ENCODE results near the gene OR2AJ1.

The OR2AJ1 gene, protein sequence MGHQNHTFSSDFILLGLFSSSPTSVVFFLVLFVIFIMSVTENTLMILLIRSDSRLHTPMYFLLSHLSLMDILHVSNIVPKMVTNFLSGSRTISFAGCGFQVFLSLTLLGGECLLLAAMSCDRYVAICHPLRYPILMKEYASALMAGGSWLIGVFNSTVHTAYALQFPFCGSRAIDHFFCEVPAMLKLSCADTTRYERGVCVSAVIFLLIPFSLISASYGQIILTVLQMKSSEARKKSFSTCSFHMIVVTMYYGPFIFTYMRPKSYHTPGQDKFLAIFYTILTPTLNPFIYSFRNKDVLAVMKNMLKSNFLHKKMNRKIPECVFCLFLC

DNA sequence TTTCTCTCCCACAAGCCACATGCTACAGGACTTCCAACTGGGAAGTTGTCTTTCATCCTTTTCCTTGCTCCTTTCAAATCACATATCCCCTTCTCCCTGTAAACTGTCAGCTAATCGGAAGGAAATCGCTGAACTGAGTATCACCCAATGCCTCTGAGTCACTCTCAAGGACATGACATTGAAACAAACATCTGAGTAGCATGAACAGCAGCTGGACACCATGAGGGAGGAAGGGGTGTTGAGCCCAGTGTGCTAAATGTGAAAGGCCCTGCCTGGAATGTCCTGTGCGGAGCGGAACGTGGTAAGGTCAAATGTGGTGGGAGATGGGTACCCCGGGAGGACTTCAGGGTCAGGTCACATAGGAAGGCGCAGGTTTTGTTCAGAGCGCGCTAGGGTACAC is at the start of gene OR2AJ1:
OR2AJ1 (plus strand) TSS at position 22 of the 400 bp plus-strand sequence. CDS start 8,880 bp downstream, outside the sequence.
- H3K9ac ChIP-seq (ENCODE audit: low read depth, low read length), result no peak within 1 kb of the TSS
- no peaks in the 10 kb centered on the region for H3K27me3 ChIP-seq (ENCODE audit: insufficient read depth, low read length)
- H3K27ac ChIP-seq (ENCODE audit: low read length), result no peak within 1 kb of the TSS
- peaks cover 70% of the 10 kb centered on the region for H3K9me3 ChIP-seq (ENCODE audit: insufficient read depth, low read depth, low read length)
- H3K4me3 ChIP-seq (ENCODE audit: low read length), result no peak within 1 kb of the TSS
- no peaks in the 10 kb centered on the region for H3K4me1 ChIP-seq (ENCODE audit: insufficient read depth, low read length)
- no peaks in the 10 kb centered on the region for H3K36me3 ChIP-seq (ENCODE audit: insufficient read depth, low read depth, low read length)

DNA sequence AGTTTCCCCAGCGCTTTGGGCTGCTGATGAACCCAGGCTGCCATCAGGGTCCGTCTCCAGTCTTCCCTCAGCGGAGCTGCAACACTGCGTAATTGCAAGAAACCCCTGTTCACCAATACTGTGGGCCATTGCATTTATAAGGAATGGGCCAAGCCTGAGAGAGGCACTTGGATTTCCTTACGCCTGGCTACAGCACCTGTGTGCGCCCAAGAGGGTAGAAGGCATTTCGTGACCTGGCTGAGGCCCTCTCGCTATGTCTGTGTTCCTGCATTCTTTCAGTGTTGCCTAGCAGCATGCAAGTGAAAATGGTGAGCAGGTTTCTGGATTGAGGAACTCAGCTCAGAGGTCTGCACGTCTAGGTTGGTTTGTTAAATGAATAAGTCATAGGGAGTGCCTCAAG is 41.3 kb upstream of the OR2AJ1 start:
- Histone ChIP-seq H3K4me3 (ENCODE audit: low read length) (no peak overlapping the region), H3K9me3 (ENCODE audit: insufficient read depth, low read depth, low read length) (peaks cover 30% of the 10 kb centered on the region), H3K4me1 (ENCODE audit: insufficient read depth, low read length) (no peaks in the 10 kb centered on the region), H3K27me3 (ENCODE audit: insufficient read depth, low read length) (no peaks in the 10 kb centered on the region), H3K9ac (ENCODE audit: low read depth, low read length) (no peak overlapping the region), H3K36me3 (ENCODE audit: insufficient read depth, low read depth, low read length) (no peaks in the 10 kb centered on the region), H3K27ac (ENCODE audit: low read length) (no peak overlapping the region)

DNA sequence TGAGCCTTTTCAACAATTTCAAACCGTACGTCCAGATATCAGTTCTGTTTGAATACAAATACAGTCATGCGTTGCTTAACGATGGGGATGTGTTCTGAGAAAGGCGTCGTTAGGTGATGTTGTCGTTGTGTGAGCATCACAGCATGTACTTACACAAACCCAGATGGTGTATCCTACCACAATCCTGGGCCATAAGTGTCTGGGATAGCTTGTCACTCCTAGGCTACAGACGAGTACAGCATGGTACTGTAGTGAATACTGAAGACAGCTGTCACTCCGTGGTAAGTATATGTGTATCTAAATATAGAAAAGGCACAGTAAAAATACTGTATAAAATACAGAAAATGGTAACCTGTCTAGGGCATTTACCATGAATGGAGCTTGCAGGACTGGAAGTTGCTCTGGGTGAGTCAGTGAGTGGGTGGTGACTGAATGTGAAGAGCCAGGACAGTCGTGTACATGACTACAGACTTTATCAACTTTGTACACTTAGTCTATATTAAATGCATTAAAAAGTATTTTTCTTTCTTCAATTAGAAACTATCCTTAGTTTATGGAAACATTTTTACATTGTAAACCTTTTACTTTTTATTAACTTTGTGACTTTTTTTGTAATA is 39.8 kb upstream of the OR2AJ1 start:
- Histone ChIP-seq H3K27me3 (ENCODE audit: insufficient read depth, low read length) (no peaks in the 10 kb centered on the region), H3K9ac (ENCODE audit: low read depth, low read length) (no peak overlapping the region), H3K9me3 (ENCODE audit: insufficient read depth, low read depth, low read length) (peaks cover 25% of the 10 kb centered on the region), H3K4me1 (ENCODE audit: insufficient read depth, low read length) (no peaks in the 10 kb centered on the region), H3K27ac (ENCODE audit: low read length) (no peak overlapping the region), H3K4me3 (ENCODE audit: low read length) (no peak overlapping the region), H3K36me3 (ENCODE audit: insufficient read depth, low read depth, low read length) (no peaks in the 10 kb centered on the region)

DNA sequence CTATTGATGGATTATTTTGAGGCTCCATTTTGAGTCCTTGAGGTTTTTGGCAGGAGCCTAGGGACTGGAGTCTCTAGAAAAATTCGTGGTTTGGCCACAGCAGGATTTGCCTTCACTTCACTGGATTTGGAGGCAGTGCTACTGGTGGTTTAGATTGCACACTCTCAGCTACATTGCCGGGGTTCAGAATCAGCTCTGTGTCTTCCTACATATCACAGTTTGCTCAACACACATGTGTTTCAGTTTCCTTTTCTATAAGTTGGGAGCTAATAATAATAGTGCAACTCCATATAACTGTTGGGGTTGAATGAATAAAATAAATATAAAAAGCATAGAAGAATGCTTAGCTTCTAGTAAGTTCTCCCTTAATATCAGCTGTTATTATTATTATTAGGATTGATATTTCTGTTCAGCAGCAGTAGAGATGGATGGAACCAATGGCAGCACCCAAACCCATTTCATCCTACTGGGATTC is 29.5 kb upstream of the OR2AJ1 start, which contains the start of gene OR2W3:
OR2W3 (plus strand) TSS at position 425 of the 475 bp plus-strand sequence; CDS start at position 425, 0 bp downstream.
- Histone ChIP-seq H3K9ac (ENCODE audit: low read depth, low read length) (no peak within 1 kb of the TSS), H3K36me3 (ENCODE audit: insufficient read depth, low read depth, low read length) (no peaks in the 10 kb centered on the region), H3K27me3 (ENCODE audit: insufficient read depth, low read length) (no peaks in the 10 kb centered on the region), H3K4me1 (ENCODE audit: insufficient read depth, low read length) (no peaks in the 10 kb centered on the region), H3K9me3 (ENCODE audit: insufficient read depth, low read depth, low read length) (peaks cover 36% of the 10 kb centered on the region), H3K4me3 (ENCODE audit: low read length) (no peak within 1 kb of the TSS), H3K27ac (ENCODE audit: low read length) (no peak within 1 kb of the TSS)

DNA sequence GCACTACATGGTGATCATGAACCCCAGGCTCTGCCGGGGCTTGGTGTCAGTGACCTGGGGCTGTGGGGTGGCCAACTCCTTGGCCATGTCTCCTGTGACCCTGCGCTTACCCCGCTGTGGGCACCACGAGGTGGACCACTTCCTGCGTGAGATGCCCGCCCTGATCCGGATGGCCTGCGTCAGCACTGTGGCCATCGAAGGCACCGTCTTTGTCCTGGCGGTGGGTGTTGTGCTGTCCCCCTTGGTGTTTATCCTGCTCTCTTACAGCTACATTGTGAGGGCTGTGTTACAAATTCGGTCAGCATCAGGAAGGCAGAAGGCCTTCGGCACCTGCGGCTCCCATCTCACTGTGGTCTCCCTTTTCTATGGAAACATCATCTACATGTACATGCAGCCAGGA is 28.7 kb upstream of the OR2AJ1 start:
- H3K27ac ChIP-seq (ENCODE audit: low read length), result no peak overlapping the region
- no peaks in the 10 kb centered on the region for H3K36me3 ChIP-seq (ENCODE audit: insufficient read depth, low read depth, low read length)
- peaks cover 38% of the 10 kb centered on the region for H3K9me3 ChIP-seq (ENCODE audit: insufficient read depth, low read depth, low read length)
- H3K27me3 ChIP-seq (ENCODE audit: insufficient read depth, low read length), result no peaks in the 10 kb centered on the region
- no peak overlapping the region for H3K9ac ChIP-seq (ENCODE audit: low read depth, low read length)
- no peak overlapping the region for H3K4me3 ChIP-seq (ENCODE audit: low read length)
- H3K4me1 ChIP-seq (ENCODE audit: insufficient read depth, low read length), result no peaks in the 10 kb centered on the region

GRCh38 chr1:247904122-247904521 is 20.6 kb upstream of the OR2AJ1 start:
- Histone ChIP-seq H3K4me3 (ENCODE audit: low read length) (no peak overlapping the region), H3K36me3 (ENCODE audit: insufficient read depth, low read depth, low read length) (no peaks in the 10 kb centered on the region), H3K4me1 (ENCODE audit: insufficient read depth, low read length) (no peaks in the 10 kb centered on the region), H3K9me3 (ENCODE audit: insufficient read depth, low read depth, low read length) (peaks cover 40% of the 10 kb centered on the region), H3K27ac (ENCODE audit: low read length) (no peak overlapping the region), H3K27me3 (ENCODE audit: insufficient read depth, low read length) (no peaks in the 10 kb centered on the region), H3K9ac (ENCODE audit: low read depth, low read length) (no peak overlapping the region)

DNA sequence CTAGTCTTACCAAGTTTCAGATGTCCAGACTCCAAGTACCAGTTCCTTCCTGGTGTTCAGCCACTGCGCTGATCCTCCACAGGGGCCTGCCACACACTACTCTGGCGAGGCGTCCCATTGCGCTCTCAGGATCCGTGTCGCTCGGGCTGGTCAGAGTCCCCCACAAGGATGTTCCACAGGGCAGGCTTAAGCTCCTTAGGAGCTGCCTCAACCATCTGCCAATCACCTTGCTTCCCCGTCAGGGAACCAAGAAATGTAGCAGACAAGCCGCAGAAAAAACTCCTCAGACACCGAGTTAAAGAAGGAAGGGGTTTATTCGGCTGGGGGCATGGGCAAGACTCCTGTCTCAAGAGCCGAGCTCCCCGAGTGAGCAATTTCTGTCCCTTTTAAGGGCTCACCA is 19.5 kb upstream of the OR2AJ1 start:
- Histone ChIP-seq H3K4me1 (ENCODE audit: insufficient read depth, low read length) (no peaks in the 10 kb centered on the region), H3K9ac (ENCODE audit: low read depth, low read length) (no peak overlapping the region), H3K9me3 (ENCODE audit: insufficient read depth, low read depth, low read length) (peaks cover 39% of the 10 kb centered on the region), H3K36me3 (ENCODE audit: insufficient read depth, low read depth, low read length) (no peaks in the 10 kb centered on the region), H3K4me3 (ENCODE audit: low read length) (no peak overlapping the region), H3K27me3 (ENCODE audit: insufficient read depth, low read length) (no peaks in the 10 kb centered on the region), H3K27ac (ENCODE audit: low read length) (no peak overlapping the region)

- Histone ChIP-seq H3K4me1 (ENCODE audit: insufficient read depth, low read length) (no peaks in the 10 kb centered on the region), H3K27me3 (ENCODE audit: insufficient read depth, low read length) (no peaks in the 10 kb centered on the region), H3K4me3 (ENCODE audit: low read length) (no peak overlapping the region), H3K9ac (ENCODE audit: low read depth, low read length) (no peak overlapping the region), H3K27ac (ENCODE audit: low read length) (no peak overlapping the region), H3K9me3 (ENCODE audit: insufficient read depth, low read depth, low read length) (peaks cover 46% of the 10 kb centered on the region), H3K36me3 (ENCODE audit: insufficient read depth, low read depth, low read length) (no peaks in the 10 kb centered on the region)
Observed at GRCh38 chr1:247905910-247906503, 18.7 kb upstream of the OR2AJ1 start.

- H3K36me3 ChIP-seq (ENCODE audit: insufficient read depth, low read depth, low read length), result no peaks in the 10 kb centered on the region
- H3K4me3 ChIP-seq (ENCODE audit: low read length), result no peak overlapping the region
- no peaks in the 10 kb centered on the region for H3K4me1 ChIP-seq (ENCODE audit: insufficient read depth, low read length)
- H3K9me3 ChIP-seq (ENCODE audit: insufficient read depth, low read depth, low read length), result peaks cover 48% of the 10 kb centered on the region
- no peaks in the 10 kb centered on the region for H3K27me3 ChIP-seq (ENCODE audit: insufficient read depth, low read length)
- H3K27ac ChIP-seq (ENCODE audit: low read length), result no peak overlapping the region
- H3K9ac ChIP-seq (ENCODE audit: low read depth, low read length), result no peak overlapping the region
Observed at GRCh38 chr1:247906504-247907047, 18.1 kb upstream of the OR2AJ1 start.

DNA sequence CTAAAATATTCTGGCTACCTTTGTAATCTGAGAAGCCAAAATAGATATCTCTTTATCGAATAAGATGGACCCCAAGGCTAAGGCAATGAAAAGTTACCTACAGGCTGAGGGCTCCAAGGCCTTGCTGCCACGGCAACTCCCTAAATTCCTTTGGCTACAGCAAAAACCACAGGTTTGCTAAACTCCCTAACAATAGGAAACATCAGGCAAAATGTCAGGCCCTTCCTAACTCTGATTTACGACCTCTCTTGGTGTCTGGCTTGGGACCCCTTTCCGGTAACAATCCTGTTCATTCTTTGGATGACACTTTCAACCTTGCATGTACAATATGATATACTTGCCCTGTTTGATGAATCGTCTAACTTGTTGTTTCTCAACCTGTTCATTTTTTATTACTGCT is 15.9 kb upstream of the OR2AJ1 start:
- Histone ChIP-seq H3K4me1 (ENCODE audit: insufficient read depth, low read length) (no peaks in the 10 kb centered on the region), H3K36me3 (ENCODE audit: insufficient read depth, low read depth, low read length) (no peaks in the 10 kb centered on the region), H3K9ac (ENCODE audit: low read depth, low read length) (no peak overlapping the region), H3K9me3 (ENCODE audit: insufficient read depth, low read depth, low read length) (peaks cover 65% of the 10 kb centered on the region), H3K27me3 (ENCODE audit: insufficient read depth, low read length) (no peaks in the 10 kb centered on the region), H3K4me3 (ENCODE audit: low read length) (no peak overlapping the region), H3K27ac (ENCODE audit: low read length) (no peak overlapping the region)

DNA sequence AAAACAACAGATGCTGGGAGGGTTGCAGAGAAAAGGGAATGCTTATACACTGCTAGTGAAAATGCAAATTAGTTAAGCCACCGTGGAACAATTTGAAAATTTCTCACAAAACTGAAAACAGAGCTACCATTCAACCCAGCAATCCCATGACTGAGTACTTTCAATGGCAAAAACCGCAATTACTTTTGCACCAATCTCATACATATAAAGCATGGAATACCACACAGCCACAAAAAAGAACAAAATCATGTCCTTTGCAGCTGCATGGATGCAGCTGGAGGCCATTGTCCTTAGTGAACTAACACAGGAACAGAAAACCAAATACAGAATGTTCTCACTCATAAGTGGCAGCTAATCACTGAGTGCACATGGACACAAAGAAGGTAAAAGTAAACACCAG is 10.9 kb upstream of the OR2AJ1 start:
- no peaks in the 10 kb centered on the region for H3K36me3 ChIP-seq (ENCODE audit: insufficient read depth, low read depth, low read length)
- no peak overlapping the region for H3K4me3 ChIP-seq (ENCODE audit: low read length)
- no peaks in the 10 kb centered on the region for H3K4me1 ChIP-seq (ENCODE audit: insufficient read depth, low read length)
- H3K27me3 ChIP-seq (ENCODE audit: insufficient read depth, low read length), result no peaks in the 10 kb centered on the region
- H3K9me3 ChIP-seq (ENCODE audit: insufficient read depth, low read depth, low read length), result peaks cover 86% of the 10 kb centered on the region
- H3K27ac ChIP-seq (ENCODE audit: low read length), result no peak overlapping the region
- H3K9ac ChIP-seq (ENCODE audit: low read depth, low read length), result no peak overlapping the region

All from iPS-20b (cell line).